D721Med (cell line): ENCODE results near the gene TNFRSF14.
"Not testable (repeated sequence)": the region's sequence is repeated elsewhere in the genome, so short reads cannot be mapped to it uniquely, and the experiment has no call there.

Experiments
- DNase-seq: peaks from one replicate; pipeline ENCODE4 v3.0.0; 2011; ENCODE audit warnings: low spot score; ENCODE audit not compliant: insufficient read length
- FAIRE-seq: peaks from 2 replicates; lab custom pipeline; 2011; peaks lifted over from hg19 to GRCh38; lab: Jason Lieb, UNC
- TF ChIP-seq, protein P1 (sequence below): IDR thresholded peaks from 2 replicates; pipeline ENCODE4 v1.5.1; 2012; ENCODE audit warnings: mild to moderate bottlenecking, control low read depth; ENCODE audit not compliant: insufficient read depth; ENCODE audit errors: missing control alignments

Gene TNFRSF14

DNA sequence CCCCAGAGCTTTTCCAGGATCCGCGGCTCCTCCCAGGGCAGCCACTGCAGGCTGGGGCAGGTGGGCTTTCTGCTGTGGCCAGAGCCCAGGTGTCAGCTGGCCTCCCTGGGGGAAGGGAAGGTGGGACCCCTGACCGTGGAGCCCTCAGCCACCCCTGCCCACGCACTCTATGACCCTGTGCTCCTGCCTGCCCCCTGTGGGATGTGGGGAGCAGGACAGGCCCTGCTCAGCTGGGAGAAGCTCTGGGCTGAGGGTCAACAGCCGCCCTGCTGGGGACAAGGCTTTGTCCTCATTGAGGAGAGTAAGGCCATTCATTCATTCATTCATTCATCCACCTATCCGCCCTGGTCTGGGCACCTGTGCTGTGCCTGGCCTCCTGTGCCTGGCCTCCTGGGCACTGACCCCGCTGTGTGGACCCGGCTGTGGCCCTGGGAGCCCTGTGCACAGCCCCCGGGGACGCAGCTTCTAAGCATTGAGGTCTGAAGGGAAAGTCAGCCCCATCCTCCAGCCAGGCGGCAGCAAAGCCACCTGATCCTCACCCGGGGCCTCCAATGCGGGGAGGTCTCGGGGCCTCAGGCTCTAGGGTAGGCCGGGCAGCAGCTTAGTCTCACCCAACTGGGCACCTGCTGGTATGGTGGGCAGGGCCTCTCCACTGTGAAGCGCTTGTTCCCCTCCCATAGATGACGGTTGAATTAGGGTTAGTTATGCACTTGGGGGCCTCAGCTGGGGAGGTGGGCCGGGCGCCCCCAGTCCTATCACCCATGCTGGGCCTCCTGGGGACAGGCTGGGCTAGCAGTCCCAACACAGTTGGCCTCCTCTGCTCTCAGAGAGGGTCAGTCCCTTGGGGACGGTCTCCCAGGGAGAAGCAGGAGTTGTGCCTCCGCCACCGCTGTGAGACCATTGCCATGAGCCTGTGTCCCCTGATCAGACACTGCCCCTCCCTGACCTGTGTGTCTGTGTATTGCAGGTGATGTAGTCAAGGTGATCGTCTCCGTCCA is 6.0 kb downstream of the TNFRSF14 start:
- TF ChIP-seq, protein P1, sequence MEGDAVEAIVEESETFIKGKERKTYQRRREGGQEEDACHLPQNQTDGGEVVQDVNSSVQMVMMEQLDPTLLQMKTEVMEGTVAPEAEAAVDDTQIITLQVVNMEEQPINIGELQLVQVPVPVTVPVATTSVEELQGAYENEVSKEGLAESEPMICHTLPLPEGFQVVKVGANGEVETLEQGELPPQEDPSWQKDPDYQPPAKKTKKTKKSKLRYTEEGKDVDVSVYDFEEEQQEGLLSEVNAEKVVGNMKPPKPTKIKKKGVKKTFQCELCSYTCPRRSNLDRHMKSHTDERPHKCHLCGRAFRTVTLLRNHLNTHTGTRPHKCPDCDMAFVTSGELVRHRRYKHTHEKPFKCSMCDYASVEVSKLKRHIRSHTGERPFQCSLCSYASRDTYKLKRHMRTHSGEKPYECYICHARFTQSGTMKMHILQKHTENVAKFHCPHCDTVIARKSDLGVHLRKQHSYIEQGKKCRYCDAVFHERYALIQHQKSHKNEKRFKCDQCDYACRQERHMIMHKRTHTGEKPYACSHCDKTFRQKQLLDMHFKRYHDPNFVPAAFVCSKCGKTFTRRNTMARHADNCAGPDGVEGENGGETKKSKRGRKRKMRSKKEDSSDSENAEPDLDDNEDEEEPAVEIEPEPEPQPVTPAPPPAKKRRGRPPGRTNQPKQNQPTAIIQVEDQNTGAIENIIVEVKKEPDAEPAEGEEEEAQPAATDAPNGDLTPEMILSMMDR = no peak
- FAIRE-seq (no peak), DNase-seq (no peak)

DNA sequence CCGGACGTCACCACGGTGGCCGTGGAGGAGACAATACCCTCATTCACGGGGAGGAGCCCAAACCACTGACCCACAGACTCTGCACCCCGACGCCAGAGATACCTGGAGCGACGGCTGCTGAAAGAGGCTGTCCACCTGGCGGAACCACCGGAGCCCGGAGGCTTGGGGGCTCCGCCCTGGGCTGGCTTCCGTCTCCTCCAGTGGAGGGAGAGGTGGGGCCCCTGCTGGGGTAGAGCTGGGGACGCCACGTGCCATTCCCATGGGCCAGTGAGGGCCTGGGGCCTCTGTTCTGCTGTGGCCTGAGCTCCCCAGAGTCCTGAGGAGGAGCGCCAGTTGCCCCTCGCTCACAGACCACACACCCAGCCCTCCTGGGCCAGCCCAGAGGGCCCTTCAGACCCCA is 7.0 kb downstream of the TNFRSF14 start:
- no peak for FAIRE-seq
- TF ChIP-seq, protein P1 = no peak

DNA sequence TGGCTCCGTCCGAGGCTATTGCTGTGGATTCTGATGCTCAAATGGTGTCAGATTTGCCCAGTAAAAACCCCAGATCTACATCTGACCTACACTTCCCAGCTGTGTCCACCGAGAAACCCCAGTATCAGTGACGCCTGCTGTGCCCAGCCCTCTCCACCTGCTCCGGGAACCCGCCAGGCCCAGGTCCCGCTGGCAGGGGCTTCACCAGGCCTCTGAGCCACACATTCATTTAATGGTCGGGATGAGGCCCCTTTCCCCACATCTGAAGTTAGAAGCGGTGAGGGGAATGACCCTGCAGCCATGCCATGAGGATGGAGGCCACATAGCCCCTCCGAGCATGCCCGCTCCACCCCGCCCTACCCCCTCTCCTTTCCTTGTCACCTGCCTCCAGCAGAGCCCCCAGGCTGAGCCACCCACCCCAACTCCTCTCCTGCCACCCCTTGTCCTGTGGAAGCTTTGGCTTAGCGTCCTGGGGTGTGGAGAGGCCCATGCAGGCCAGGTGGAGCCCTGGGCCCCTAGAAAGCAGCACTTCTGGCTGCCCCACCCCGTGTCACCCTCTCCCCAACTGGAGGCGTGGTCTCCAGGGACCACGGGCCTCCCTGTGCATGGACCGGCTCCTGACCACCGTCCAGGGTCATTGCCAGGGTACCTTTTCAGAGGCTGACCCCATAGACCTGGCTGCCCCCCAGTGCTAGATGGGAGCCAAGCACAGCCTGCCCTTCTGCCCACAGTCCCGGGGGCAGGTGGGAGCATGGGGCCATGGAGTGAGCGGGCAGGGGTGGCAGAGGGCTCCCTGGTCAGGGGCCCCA is 8.0 kb downstream of the TNFRSF14 start:
- DNase-seq (no peak), FAIRE-seq (no peak)
- TF ChIP-seq, protein P1 = no peak

More for the DNA sequence above, 7.0 kb downstream of the TNFRSF14 start:
- DNase-seq = no peak

DNA sequence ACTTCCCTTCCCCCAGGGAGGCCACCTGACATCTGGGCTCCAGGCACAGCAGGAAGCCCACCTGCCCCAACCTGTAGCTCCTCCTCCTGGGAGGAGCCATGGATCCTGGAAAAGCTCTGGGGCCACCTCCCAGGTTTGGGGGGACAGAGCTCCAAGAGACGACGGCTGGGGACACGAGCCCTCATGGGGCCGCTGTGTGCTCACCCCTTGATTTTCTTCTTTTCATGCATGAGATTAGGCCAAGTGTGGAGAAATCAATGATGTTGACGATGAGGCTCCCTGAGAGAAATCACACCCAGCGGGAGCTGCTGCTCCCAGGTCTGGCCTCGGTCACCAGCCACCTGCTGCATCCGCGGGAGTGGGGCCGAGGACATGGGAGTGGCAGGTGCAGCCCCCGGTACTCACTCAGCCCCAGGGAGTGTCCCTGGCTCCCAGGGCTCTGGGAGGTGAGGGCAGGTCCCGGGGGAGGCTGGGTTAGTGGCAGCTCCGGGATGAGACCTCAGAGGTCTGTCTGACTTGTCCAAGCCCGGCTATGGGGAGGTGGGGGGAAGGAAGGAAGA is 8.7 kb downstream of the TNFRSF14 start:
- FAIRE-seq (no peak), DNase-seq (no peak)
- TF ChIP-seq, protein P1 = no peak

DNA sequence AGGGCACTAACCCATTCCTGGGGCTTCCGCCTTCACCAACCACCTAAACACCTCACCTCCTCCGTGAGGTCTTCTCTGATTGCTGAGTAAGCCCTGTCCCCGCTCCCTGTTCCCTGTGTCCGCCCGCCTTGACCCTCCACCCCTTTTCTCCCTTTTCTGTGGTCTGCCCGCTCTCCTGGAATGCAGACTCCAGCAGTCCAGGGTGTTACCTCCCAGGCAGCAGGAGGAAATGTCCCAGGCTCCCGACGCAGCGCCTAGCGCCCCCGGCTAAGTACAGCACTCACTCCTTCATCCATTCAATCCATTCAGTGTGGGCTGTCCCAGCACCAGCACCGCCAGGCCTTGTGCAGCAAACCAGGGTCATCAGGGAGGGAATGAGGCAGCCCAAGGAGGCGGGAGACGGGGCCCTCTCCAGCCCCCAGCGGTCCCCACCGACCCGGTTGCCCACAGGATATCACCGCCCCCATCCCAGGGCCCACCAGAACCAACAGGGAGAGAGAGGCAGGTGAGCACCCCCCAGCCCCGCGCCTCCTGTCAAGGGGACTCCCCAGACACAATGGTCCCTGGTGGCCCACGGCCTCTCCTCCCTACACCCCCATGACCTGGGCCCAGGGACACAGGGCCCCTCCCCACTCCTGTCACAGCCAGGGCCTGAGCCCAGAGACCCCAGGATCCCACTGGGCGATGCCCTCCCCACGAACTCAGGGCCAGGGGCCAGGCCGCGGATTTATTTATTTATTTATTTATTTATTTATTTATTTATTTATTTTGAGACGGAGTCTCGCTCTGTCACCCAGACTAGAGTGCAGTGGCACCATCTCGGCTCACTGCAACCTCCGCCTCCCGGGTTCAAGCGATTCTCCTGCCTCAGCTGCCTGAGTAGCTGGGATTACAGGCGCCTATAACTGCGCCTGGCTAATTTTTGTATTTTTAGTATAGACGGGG is 10.2 kb downstream of the TNFRSF14 start:
- TF ChIP-seq, protein P1 = no peak
- DNase-seq = no peak
- FAIRE-seq = no peak

DNA sequence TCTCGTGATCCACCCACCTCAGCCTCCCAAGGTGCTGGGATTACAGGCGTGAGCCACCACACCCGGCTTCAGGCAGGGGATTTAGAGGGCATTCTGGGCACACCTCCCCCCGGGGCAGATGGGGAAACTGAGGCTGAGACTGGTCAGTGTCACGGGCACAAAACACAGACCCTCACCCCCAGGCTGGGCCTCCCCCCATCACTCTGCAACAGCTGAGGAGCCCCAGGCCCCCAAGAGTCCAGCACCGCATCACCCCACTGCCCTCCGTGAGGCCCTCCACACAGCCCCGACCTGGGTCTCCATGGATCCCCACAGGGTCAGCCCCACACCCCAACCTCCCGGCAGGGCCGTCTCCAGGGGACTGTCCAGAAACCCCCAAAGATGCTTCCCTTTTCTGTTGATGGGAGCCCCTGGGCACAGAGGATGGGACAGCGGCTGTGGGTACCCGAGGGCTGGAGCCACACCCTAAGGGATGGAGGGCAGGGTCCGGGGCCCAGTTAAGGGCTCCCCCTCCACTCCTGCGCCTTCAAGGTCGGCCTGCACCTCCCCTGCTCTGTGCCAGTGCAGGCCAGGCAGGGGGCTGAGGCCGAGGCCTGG is 11.0 kb downstream of the TNFRSF14 start:
- FAIRE-seq (no peak), DNase-seq (no peak)
- TF ChIP-seq, protein P1 = no peak

DNA sequence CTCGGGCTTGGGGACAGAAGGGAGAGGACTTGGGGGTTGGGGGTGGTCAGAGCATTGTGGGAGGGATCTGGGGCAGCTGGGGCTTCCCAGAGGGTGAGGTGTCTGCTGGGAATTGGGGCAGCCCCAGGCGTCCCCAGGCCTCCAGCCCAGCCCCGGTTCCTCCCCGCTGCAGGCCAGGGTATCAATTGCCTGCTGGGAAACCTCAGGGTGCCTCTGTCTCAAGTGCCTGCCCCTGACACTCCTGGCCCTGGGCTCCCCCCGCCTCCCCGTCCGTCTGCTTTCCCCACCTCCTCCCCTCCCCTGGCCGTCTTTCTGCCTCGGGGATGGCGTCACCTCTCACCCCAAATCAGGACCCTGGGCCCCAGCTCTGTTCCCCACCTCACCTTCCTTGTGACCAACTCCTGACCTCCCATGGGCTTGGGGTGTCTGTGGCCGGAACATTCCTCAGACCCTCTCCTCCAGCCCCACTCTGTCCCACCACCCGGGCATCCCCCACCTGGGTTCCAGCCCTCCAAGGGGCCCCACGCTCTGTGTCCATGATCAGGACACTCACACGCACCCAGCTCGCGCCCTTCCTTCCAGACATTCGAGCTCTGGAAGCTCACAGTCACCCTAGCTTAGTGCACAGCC is 12.1 kb downstream of the TNFRSF14 start:
- FAIRE-seq = not testable (repeated sequence)

More for the DNA sequence above, 12.1 kb downstream of the TNFRSF14 start:
- not testable (repeated sequence) for DNase-seq
